SJSA1 (cell line): Measurements from ENCODE around the gene LHX3. TPM values are rescaled to one million over a fixed set of nuclear protein-coding genes. Genes with fewer than 3 reads are reported as not detected.

ENCODE experiments used
- DNase-seq, 2 experiments: peaks; one replicate each; pipeline ENCODE4 v3.0.0-alpha.2; 2015 to 2020; ENCODE audit warnings: low spot score in 2 of 2, low read depth in 1 of 2
- H3K27ac ChIP-seq: fragments of 250-450 bp; sonication (Bioruptor Pico); 2 replicates; pipeline ENCODE4 v1.5.1; 2020; ENCODE audit warnings: mild to moderate bottlenecking, moderate library complexity
- H3K27me3 ChIP-seq: fragments of 250-450 bp; sonication (Bioruptor Pico); replicated peaks from 2 replicates; pipeline ENCODE4 v1.5.1; 2020; ENCODE audit warnings: mild to moderate bottlenecking, moderate library complexity
- H3K36me3 ChIP-seq: fragments of 250-450 bp; sonication (Bioruptor Pico); 2 replicates; pipeline ENCODE4 v1.5.1; 2020; ENCODE audit warnings: mild to moderate bottlenecking
- H3K4me1 ChIP-seq: fragments of 250-450 bp; sonication (Bioruptor Pico); replicated peaks from 2 replicates; pipeline ENCODE4 v1.6.1; 2021; ENCODE audit warnings: mild to moderate bottlenecking
- H3K4me3 ChIP-seq: fragments of 250-450 bp; sonication (Bioruptor Pico); 2 replicates; pipeline ENCODE4 v1.5.1; 2020; ENCODE audit warnings: mild to moderate bottlenecking
- H3K9me3 ChIP-seq: fragments of 250-450 bp; sonication (Bioruptor Pico); replicated peaks from 2 replicates; pipeline ENCODE4 v1.5.1; 2020; ENCODE audit warnings: mild to moderate bottlenecking
- total RNA-seq: library from RNA; depleted of rRNA; stranded (reverse); fragments of >200 nt; shearing (Covaris generic); gene quantifications from 2 replicates; pipeline ENCODE4 v1.2.3, GENCODE V29; 2014

Gene LHX3
- total RNA-seq, 1 experiment from 2014 or later, result not detected

- no peaks in the 10 kb centered on the region for H3K4me1 ChIP-seq
- no peak for DNase-seq
- H3K4me3 ChIP-seq, result no peak overlapping the region
- no peak overlapping the region for H3K27ac ChIP-seq
- H3K27me3 ChIP-seq, result peaks cover 39% of the 10 kb centered on the region
- no peaks in the 10 kb centered on the region for H3K36me3 ChIP-seq
- no peaks in the 10 kb centered on the region for H3K9me3 ChIP-seq
These were observed 22.0 kb downstream of the LHX3 start for GRCh38 chr9:136182850-136183422.

DNA sequence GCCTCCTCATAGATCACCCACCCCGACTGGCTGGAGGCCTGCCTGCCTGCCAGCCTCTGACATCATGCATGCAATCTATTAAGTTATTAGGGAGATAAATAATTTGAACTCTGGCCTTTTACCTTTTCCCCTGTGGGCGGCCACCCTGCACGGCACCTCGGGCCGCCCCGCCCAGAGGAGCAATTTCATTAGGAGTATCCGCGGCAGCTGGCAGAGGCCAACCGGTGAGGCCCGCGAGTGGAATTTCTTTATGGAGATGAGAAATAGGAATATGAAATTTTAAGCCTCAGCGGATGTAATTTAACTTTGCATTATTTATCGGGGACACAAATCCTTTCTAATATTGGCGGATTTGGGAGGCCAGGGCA, 22.5 kb downstream of the LHX3 start:
- peaks cover 37% of the 10 kb centered on the region for H3K27me3 ChIP-seq
- H3K4me3 ChIP-seq, result no peak overlapping the region
- no peaks in the 10 kb centered on the region for H3K9me3 ChIP-seq
- no peaks in the 10 kb centered on the region for H3K4me1 ChIP-seq
- H3K27ac ChIP-seq, result no peak overlapping the region
- H3K36me3 ChIP-seq, result no peaks in the 10 kb centered on the region
- no peak for DNase-seq

GRCh38 chr9:136181784-136182419, 23.0 kb downstream of the LHX3 start:
- peaks cover 33% of the 10 kb centered on the region for H3K27me3 ChIP-seq
- H3K36me3 ChIP-seq, result no peaks in the 10 kb centered on the region
- H3K4me1 ChIP-seq, result no peaks in the 10 kb centered on the region
- H3K9me3 ChIP-seq, result no peaks in the 10 kb centered on the region
- DNase-seq, result no peak
- no peak overlapping the region for H3K4me3 ChIP-seq
- H3K27ac ChIP-seq, result no peak overlapping the region

- no peak for DNase-seq
- H3K4me1 ChIP-seq, result no peaks in the 10 kb centered on the region
- H3K36me3 ChIP-seq, result no peaks in the 10 kb centered on the region
- no peak overlapping the region for H3K4me3 ChIP-seq
- no peaks in the 10 kb centered on the region for H3K9me3 ChIP-seq
- H3K27me3 ChIP-seq, result peaks cover 33% of the 10 kb centered on the region
- no peak overlapping the region for H3K27ac ChIP-seq
These were observed 24.3 kb downstream of the LHX3 start for GRCh38 chr9:136180586-136180985.

DNA sequence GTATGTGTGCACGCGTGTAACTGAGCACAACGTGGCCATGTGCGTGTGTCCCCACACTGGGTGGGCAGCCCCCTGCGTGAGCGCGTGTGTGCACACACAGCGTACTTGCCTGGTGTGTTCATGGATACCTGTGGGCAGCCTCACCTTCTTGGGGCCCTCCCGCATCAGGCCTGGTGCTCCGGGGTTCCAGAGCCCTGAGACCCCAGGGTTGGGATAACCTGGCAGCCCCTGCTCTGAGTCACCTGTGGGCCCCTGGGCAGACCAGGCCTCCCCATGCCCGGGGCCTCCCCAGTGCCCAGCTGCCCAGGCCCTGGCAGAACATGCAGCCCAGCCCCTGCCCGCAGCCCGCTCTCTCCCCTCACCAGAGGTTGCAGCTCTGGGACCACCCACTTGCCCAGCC, 25.2 kb downstream of the LHX3 start:
- Histone ChIP-seq H3K9me3 (no peaks in the 10 kb centered on the region), H3K36me3 (no peaks in the 10 kb centered on the region), H3K4me3 (no peak overlapping the region), H3K4me1 (no peaks in the 10 kb centered on the region), H3K27ac (no peak overlapping the region), H3K27me3 (peaks cover 32% of the 10 kb centered on the region)
- DNase-seq, result no peak

DNA sequence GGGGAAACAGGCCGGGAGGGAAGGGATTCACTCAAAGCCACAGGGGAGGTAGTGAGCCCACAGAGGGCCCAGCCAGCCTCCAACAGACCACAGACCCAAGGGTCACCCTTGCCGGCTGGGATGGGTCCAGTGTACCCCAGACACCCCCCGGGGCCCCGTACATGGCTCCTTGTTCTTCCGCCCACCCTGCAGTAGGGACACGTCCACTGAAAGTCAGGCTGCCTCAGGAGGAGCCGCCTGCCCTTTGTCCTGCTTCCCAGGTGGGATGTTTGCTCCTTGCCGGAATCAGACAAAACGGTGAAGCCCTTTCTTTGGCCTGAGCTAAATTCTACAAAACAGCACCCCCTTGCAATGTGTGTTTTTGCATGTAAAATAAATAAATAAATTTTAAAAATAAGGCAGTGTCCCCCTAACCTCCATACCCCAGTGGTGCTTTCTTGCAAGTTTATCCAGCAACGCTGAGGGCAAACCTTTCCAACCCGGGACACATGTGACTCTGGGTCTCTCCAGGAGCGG, 25.8 kb downstream of the LHX3 start:
- no peak for DNase-seq
- Histone ChIP-seq H3K27me3 (peaks cover 28% of the 10 kb centered on the region), H3K36me3 (no peaks in the 10 kb centered on the region)

GRCh38 chr9:136178773-136179075, 26.2 kb downstream of the LHX3 start:
- Histone ChIP-seq H3K4me1 (no peaks in the 10 kb centered on the region), H3K9me3 (no peaks in the 10 kb centered on the region), H3K27me3 (peaks cover 27% of the 10 kb centered on the region), H3K4me3 (no peak overlapping the region), H3K36me3 (no peaks in the 10 kb centered on the region), H3K27ac (no peak overlapping the region)
- DNase-seq, result no peak

More for the DNA sequence above, 25.8 kb downstream of the LHX3 start:
- no peaks in the 10 kb centered on the region for H3K9me3 ChIP-seq
- H3K4me1 ChIP-seq, result no peaks in the 10 kb centered on the region
- H3K4me3 ChIP-seq, result no peak overlapping the region
- no peak overlapping the region for H3K27ac ChIP-seq

GRCh38 chr9:136178061-136178772, 26.7 kb downstream of the LHX3 start:
- H3K36me3 ChIP-seq, result no peaks in the 10 kb centered on the region
- H3K27me3 ChIP-seq, result peaks cover 22% of the 10 kb centered on the region
- no peak for DNase-seq
- H3K9me3 ChIP-seq, result no peaks in the 10 kb centered on the region
- no peaks in the 10 kb centered on the region for H3K4me1 ChIP-seq
- no peak overlapping the region for H3K27ac ChIP-seq
- H3K4me3 ChIP-seq, result no peak overlapping the region

DNA sequence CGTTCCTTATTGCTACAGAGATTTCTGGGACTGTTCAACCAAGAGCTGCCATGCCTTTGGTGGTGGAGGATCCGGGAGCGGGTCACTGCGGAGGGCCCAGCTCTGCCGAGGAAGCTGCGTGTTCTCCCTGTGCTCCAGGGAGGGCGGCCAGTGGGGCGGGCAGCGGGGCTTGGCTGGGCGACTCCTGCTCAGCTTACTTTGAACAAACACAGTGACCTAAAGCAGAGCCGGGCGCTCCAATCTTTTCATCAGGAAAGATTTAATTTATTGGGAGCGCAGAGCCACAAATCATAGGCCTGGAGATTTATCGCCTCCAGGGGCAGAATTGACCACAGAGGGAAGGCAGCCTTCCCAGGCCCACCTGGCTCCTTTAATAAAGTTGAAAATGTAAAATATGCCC, 27.7 kb downstream of the LHX3 start:
- no peak for DNase-seq
- no peaks in the 10 kb centered on the region for H3K4me1 ChIP-seq
- no peak overlapping the region for H3K27ac ChIP-seq
- H3K9me3 ChIP-seq, result no peaks in the 10 kb centered on the region
- no peak overlapping the region for H3K4me3 ChIP-seq
- H3K36me3 ChIP-seq, result no peaks in the 10 kb centered on the region
- peaks cover 22% of the 10 kb centered on the region for H3K27me3 ChIP-seq

DNA sequence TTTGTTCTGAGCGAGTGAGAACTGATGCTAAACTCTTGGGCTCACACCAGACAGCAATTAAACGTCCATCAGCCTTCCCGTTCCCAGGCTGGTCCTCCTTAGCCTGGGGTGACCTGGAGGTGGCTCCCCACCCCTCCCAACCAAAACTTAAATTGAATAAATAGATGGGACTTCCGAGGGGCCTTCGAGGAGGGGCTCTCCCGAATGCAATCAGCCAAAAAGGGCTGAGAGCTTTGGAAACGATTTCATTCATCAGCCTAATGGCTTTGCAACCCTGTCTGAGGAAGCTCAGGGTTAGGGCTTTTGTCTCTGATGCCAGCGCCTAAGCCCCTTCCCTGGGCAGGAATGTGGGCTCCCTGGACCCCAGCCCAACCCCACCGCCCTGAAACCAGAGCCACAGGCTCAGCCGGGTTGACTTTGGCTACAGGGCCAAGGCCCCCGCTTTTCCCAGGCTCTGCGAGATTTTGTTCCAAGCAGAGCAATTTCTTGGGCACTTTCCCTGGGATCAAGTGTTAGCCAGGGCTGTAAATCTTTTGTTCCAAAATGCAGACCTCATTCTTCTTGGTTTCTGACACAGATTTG, 29.2 kb downstream of the LHX3 start:
- H3K4me3 ChIP-seq, result no peak overlapping the region
- H3K27me3 ChIP-seq, result peaks cover 30% of the 10 kb centered on the region
- H3K4me1 ChIP-seq, result no peaks in the 10 kb centered on the region

DNA sequence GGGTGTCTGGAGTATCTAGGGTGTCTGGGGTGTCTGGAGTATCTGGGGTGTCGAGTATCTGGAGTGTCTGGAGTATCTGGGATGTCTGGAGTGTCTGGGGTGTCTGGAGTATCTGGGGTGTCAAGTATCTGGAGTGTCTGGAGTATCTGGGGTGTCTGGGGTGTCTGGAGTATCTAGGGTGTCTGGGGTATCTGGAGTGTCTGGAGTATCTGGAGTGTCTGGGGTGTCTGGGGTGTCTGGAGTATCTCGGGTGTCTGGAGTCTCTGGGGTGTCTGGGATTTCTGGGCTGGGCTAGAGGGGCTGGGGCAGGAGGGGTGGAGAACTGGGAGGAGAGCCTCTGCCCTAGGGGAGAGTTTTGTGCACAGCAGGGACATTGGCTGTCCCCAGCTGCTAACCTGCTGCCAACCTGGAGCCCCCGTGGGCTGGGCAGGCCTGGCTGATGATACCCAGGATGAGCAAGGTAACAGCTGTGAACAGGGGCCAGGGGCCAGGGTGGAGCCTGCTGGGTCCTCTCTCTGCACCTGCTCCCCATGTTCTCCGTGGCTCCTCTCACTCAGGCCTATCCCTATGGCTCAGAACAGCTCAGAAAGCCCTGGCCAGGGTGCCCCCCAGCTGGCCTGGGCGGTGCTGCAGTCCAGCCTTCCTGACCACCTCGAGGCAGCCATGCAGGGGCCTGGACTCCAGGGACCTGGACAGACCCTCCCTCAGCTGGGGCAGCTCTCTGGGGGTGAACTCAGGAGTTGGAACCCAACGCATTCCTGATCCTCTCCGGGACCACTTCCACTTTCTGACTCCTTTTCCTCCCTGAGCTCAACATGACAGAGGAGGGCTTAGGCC, 29.9 kb downstream of the LHX3 start:
- Histone ChIP-seq H3K27ac (no peak overlapping the region), H3K4me1 (no peaks in the 10 kb centered on the region), H3K4me3 (no peak overlapping the region), H3K9me3 (no peaks in the 10 kb centered on the region), H3K27me3 (peaks cover 27% of the 10 kb centered on the region), H3K36me3 (no peaks in the 10 kb centered on the region)
- no peak for DNase-seq

More for the DNA sequence above, 29.2 kb downstream of the LHX3 start:
- no peak overlapping the region for H3K27ac ChIP-seq
- no peak for DNase-seq
- no peaks in the 10 kb centered on the region for H3K36me3 ChIP-seq
- no peaks in the 10 kb centered on the region for H3K9me3 ChIP-seq

DNA sequence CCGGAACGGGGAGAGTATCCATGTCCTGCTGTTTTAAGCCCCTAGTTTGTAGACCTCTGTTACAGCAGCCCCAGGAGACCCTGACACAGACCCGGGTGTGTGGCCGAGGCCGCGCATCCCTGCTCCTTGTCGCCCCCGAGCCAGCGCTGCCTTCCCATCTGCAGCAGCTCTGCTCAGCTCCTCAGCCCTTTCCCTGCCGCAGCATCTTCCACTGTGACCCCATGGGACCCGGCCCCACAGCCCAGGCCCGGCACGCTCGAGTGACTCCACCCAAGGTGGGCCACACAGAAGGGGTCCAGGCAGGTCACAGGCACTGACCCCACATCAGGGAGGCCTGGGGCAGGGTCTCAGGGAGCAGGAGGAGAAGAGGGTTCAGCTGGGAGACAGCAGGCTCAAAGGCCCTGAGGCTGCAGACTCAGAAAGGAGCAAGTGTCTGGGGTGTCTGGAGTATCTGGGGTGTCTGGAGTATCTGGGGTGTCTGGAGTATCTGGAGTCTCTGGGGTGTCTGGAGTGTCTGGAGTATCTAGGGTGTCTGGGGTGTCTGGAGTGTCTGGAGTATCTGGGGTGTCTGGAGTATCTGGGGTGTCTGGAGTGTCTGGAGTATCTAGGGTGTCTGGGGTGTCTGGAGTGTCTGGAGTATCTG, 31.2 kb downstream of the LHX3 start:
- H3K27me3 ChIP-seq, result peaks cover 16% of the 10 kb centered on the region

GRCh38 chr9:136172412-136173079, 32.4 kb downstream of the LHX3 start:
- no peak for DNase-seq
- peaks cover 10% of the 10 kb centered on the region; the same call in 1 of the 2 replicates for H3K27me3 ChIP-seq
- H3K36me3 ChIP-seq, result no peaks in the 10 kb centered on the region
- H3K4me1 ChIP-seq, result no peaks in the 10 kb centered on the region
- H3K9me3 ChIP-seq, result no peaks in the 10 kb centered on the region
- no peak overlapping the region for H3K27ac ChIP-seq
- H3K4me3 ChIP-seq, result no peak overlapping the region

More for the DNA sequence above, 31.2 kb downstream of the LHX3 start:
- Histone ChIP-seq H3K4me1 (no peaks in the 10 kb centered on the region), H3K4me3 (no peak overlapping the region), H3K27ac (no peak overlapping the region), H3K36me3 (no peaks in the 10 kb centered on the region), H3K9me3 (no peaks in the 10 kb centered on the region)
- no peak for DNase-seq
